Dermis blood vessel endothelial cell (primary cell): ENCODE data around the gene MEOX2. TPM values are rescaled to one million over a fixed set of nuclear protein-coding genes. Genes with fewer than 3 reads are reported as not detected.

Experiments used
- total RNA-seq: library from RNA; depleted of rRNA; stranded (reverse); fragments of >200 nt; gene quantifications from 2 replicates; pipeline ENCODE4 v1.2.3, GENCODE V29; 2014

MEOX2 gene
- total RNA-seq, 1 donor from 2014 or later = 46.5 TPM

Other genes with a start within 250 kb of the MEOX2 start
- gene AGMO, start 124.7 kb downstream of the MEOX2 start, total RNA-seq = 1.9 and 6.7 TPM in 2 replicates